Measurements from ENCODE around the gene FUT3. TPM values are rescaled to one million over a fixed set of nuclear protein-coding genes. Genes with fewer than 3 reads are reported as not detected.

The FUT3 gene
- total RNA-seq = under 1 TPM in 1 of 3 donors, not detected in 2; 0.10 TPM

DNA sequence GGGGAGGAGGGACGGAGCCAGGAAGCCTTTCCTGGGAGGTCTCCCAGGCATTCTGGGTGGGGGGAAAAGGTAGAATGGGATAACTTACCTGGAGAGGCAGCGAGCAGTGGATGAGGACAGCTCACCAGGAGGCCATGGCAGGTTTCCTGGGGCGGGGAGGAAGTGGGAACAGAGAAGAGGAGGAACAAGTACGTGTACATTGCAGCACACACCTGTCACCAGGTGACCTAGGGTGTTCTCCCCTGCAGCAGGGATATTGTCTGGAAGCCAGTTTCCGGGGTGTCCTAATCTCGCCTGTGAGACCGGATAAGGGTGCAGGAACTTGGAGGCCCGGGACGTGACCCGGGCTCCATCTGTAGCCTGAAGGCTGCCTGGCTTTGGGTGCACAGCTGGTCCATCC lies at the start of gene FUT3:
TSS of gene FUT3 (minus strand) at position 148 of the 400 bp plus-strand sequence.
- H3K4me1 Mint-ChIP-seq (ENCODE audit: low read depth) = no peaks in the 10 kb centered on the region
- H3K9me3 Mint-ChIP-seq = no peaks in the 10 kb centered on the region
- no peak within 1 kb of the TSS for H3K4me3 Mint-ChIP-seq
- no peak for ATAC-seq
- peaks cover 2% of the 10 kb centered on the region for H3K27me3 Mint-ChIP-seq (ENCODE audit: low read depth)
- H3K36me3 Mint-ChIP-seq (ENCODE audit: insufficient read depth) = no peaks in the 10 kb centered on the region
- no peak for DNase-seq

DNA sequence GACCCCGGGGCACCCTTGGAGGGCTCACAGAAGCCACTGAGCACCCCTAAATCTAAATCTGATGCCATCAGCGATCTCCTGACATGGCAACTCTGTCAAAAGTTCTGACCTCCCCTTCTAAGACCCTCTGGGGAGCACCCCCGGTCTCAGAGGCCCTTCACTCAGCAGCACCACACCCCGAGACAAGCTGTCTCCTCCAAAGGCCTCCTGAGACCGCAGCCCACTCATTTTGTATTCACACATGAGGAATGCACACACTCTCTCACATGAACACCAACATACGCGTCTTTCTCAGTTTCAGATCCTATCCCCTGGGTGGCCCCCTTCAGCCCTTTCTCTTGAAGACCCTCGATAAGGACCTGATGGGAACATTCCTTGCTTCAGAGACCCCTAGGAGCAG lies 49.7 kb upstream of the FUT3 start:
- DNase-seq (no peak), ATAC-seq (no peak)
- Mint-ChIP-seq H3K4me3 (peak overlapping the region; percentile 39), H3K9me3 (no peaks in the 10 kb centered on the region), H3K36me3 (ENCODE audit: insufficient read depth) (peaks cover 10% of the 10 kb centered on the region), H3K4me1 (ENCODE audit: low read depth) (peaks cover 20% of the 10 kb centered on the region), H3K27me3 (ENCODE audit: low read depth) (no peaks in the 10 kb centered on the region)

GRCh38 chr19:5899728-5900526 lies 48.7 kb upstream of the FUT3 start:
- DNase-seq = no peak
- Mint-ChIP-seq H3K27me3 (ENCODE audit: low read depth) (no peaks in the 10 kb centered on the region), H3K9me3 (no peaks in the 10 kb centered on the region), H3K4me3 (no peak overlapping the region), H3K36me3 (ENCODE audit: insufficient read depth) (peaks cover 12% of the 10 kb centered on the region), H3K4me1 (ENCODE audit: low read depth) (peaks cover 18% of the 10 kb centered on the region)
- ATAC-seq = no peak

- Mint-ChIP-seq H3K36me3 (ENCODE audit: insufficient read depth) (peaks cover 10% of the 10 kb centered on the region), H3K4me1 (ENCODE audit: low read depth) (peaks cover 15% of the 10 kb centered on the region), H3K4me3 (no peak overlapping the region), H3K27me3 (ENCODE audit: low read depth) (no peaks in the 10 kb centered on the region), H3K9me3 (no peaks in the 10 kb centered on the region)
- ATAC-seq (no peak), DNase-seq (no peak)
Observed at GRCh38 chr19:5897189-5897969, 46.1 kb upstream of the FUT3 start.

DNA sequence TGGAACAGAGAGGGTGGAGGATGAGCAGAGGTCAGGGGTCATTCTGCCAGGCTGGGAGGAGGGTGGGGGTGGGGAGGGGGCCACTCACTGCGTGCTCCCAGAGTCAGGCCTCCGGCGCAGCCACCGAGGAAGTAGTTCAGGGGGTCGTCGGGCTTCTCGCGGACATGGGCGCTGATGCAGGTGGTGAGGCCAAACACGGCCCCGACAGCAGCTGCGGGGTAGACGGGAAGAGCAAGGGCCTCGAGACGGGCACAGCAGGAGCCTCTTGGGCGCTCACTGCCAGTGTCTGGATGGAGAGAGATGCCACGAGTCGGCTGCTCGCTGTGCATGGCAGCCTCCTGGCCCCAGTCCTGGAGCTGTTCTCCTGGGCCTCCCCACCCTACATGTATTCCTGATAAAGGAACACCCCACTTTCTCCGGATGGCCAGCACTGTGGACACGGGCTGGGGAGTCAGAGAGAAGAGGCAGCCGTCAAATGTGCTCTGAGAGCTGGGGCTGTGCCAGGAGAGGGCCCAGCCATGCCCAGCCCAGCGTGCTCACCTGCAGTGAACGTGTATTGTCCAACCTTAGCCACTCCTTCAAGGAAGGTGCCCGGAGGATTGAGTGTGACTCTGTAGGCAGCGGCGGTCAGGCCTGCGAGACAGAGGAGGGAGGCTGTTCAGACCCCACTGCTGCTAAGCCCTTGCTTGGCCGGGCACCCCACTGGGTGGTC lies 45.3 kb upstream of the FUT3 start:
- no peak for DNase-seq
- no peaks in the 10 kb centered on the region for H3K9me3 Mint-ChIP-seq
- H3K4me3 Mint-ChIP-seq = no peak overlapping the region
- H3K4me1 Mint-ChIP-seq (ENCODE audit: low read depth) = peaks cover 15% of the 10 kb centered on the region
- ATAC-seq = no peak
- H3K36me3 Mint-ChIP-seq (ENCODE audit: insufficient read depth) = peaks cover 10% of the 10 kb centered on the region
- no peaks in the 10 kb centered on the region for H3K27me3 Mint-ChIP-seq (ENCODE audit: low read depth)

DNA sequence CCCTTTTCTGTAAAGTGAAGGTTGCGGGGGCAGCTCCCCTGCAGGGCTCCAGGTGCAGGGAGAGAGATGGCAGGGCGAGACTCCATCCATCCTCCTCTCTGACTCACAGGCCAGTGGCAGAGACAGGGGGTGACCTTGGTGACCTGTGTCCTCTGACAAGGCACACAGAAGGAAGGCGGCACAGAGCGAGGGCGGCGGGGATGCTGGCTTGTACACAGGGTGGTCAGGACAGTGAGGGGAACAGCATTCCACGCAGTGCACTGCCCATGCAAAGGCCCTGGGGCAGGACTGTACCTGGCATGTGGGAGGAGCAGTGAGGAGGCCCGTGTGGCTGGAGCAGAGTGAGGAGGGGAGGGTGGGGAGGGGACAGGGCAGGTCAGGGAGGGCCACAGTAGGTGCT lies 44.6 kb upstream of the FUT3 start:
- peaks cover 9% of the 10 kb centered on the region for H3K4me1 Mint-ChIP-seq (ENCODE audit: low read depth)
- peaks cover 8% of the 10 kb centered on the region for H3K36me3 Mint-ChIP-seq (ENCODE audit: insufficient read depth)
- no peak for ATAC-seq
- no peak overlapping the region for H3K4me3 Mint-ChIP-seq
- no peak for DNase-seq
- H3K9me3 Mint-ChIP-seq = no peaks in the 10 kb centered on the region
- no peaks in the 10 kb centered on the region for H3K27me3 Mint-ChIP-seq (ENCODE audit: low read depth)

DNA sequence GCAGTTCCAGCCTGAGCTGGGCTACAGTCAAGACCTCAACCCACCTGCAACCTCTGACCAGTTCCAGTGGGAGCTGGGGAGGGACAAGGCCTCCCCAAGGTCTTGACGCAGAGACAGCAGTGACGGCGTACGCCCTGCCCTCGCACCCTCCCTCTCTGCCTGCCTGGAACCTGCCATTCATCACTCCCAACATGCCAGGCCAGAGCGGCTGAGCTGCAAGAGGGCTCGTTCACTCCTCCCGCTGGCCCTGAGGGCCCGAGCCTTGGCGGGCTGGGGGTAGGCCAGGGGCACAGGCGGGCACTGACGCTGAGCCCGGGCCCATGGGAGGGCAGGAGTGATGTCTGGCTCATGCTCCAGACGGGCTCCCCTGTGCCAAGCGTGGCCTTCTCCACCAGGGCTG lies 44.2 kb upstream of the FUT3 start:
- Mint-ChIP-seq H3K4me3 (no peak overlapping the region), H3K4me1 (ENCODE audit: low read depth) (peaks cover 9% of the 10 kb centered on the region), H3K27me3 (ENCODE audit: low read depth) (no peaks in the 10 kb centered on the region), H3K9me3 (no peaks in the 10 kb centered on the region), H3K36me3 (ENCODE audit: insufficient read depth) (peaks cover 8% of the 10 kb centered on the region)
- DNase-seq (no peak), ATAC-seq (no peak)

DNA sequence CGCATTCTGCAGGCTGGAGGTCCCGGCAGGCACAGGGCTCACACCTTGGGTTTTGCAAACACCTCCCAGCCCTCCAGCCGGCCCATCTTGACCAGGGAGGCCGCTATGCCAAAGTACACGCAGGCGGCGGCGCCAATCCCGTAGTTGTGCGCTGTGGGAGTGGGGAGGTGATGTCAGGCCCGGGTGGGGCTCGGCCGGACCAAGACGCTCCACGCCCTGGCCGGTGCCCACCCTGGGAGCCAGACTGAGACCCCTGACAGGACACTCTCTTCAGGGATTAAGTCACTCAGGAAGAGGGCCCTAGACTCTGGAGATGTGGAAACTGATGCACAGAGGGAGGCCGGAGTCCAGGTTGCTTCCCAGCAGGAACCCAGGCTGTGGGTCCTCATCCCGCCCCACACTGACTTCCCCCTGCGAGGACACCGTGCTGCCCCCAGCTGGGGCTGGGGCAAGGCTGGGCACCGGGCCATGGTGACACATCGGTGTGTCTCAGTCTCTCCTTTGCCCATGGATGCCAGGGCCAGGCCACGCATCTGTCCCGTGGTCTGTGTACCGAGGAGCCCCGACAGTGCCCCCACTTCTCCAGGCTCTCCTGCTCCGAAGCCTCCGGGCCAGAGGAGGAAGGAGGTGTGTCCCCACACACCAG lies 43.6 kb upstream of the FUT3 start:
- Mint-ChIP-seq H3K4me3 (no peak overlapping the region), H3K36me3 (ENCODE audit: insufficient read depth) (peaks cover 2% of the 10 kb centered on the region), H3K27me3 (ENCODE audit: low read depth) (no peaks in the 10 kb centered on the region), H3K9me3 (no peaks in the 10 kb centered on the region), H3K4me1 (ENCODE audit: low read depth) (peaks cover 4% of the 10 kb centered on the region)
- ATAC-seq = no peak
- DNase-seq = no peak

DNA sequence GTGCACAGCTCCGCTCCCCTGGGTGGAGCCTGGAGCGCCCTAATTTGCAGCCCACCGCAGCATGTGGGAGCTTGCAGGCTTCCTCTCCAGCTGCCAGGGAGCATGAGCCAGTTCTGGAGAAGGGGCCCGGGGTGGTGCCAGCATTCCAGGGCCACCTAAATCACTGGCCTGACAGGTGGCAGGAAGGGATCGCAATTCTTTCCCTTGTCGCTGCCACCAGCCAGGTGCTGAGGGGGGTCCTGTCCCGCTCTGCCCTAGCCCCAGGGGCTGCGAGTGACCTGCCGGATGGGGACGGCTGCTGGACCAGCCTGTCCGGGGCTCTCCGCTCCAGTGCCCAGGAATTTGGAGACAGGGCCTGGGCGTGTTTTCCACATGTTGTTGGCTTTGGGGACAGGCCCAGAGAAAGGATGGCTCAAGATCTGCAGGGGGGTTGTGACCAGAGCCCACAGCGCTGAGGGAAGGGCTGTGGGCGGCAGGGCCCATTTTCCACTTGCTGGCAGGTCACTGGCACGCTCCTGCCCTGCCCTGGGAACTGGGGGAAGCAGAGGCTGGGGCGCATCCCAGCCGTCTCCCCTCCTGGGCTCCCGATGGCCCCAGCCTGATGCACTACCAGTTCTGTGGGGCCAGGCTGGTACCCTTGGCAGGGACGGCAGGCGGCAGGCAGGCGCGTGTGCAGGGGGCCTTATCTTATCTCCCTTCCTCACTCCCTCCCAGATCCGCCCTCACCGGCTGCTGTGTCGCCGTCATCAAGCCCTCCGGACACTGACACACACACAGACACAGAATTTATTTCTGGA lies 42.9 kb upstream of the FUT3 start:
- DNase-seq = no peak
- Mint-ChIP-seq H3K9me3 (no peaks in the 10 kb centered on the region), H3K36me3 (ENCODE audit: insufficient read depth) (peaks cover 2% of the 10 kb centered on the region), H3K4me3 (no peak overlapping the region), H3K27me3 (ENCODE audit: low read depth) (peaks cover 5% of the 10 kb centered on the region), H3K4me1 (ENCODE audit: low read depth) (peaks cover 4% of the 10 kb centered on the region)
- ATAC-seq = no peak

- Mint-ChIP-seq H3K27me3 (ENCODE audit: low read depth) (peaks cover 5% of the 10 kb centered on the region), H3K4me1 (ENCODE audit: low read depth) (peaks cover 4% of the 10 kb centered on the region), H3K36me3 (ENCODE audit: insufficient read depth) (peaks cover 2% of the 10 kb centered on the region), H3K4me3 (no peak overlapping the region), H3K9me3 (no peaks in the 10 kb centered on the region)
- ATAC-seq (no peak), DNase-seq (no peak)
Observed at GRCh38 chr19:5893296-5893903, 42.2 kb upstream of the FUT3 start.

DNA sequence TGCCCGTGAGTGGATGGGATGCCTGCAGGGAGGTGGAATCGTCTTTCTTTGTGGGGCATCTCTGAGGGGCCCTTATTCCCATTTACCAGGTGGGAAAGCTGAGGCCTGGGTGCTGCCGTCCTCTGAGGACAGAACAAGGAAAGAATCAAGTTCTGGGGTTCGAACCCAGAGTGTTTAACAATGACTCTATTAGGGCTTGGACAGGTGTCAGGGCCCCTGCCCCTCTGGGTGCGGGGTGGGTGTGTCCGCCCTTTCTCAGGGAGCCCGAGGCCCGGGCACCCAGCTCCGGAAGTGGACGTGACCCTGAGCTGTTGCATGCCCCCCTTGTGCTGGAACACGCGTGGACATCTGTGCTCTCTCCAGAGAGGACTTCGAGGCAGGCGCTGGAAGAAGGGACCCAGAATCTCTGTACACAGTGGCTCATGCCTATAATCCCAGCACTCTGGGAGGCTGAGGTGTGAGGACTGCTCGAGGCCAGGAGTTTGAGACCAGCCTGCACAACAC lies 41.6 kb upstream of the FUT3 start:
- Mint-ChIP-seq H3K4me1 (ENCODE audit: low read depth) (peaks cover 2% of the 10 kb centered on the region), H3K9me3 (no peaks in the 10 kb centered on the region), H3K27me3 (ENCODE audit: low read depth) (peaks cover 5% of the 10 kb centered on the region), H3K4me3 (no peak overlapping the region), H3K36me3 (ENCODE audit: insufficient read depth) (peaks cover 2% of the 10 kb centered on the region)
- DNase-seq (no peak), ATAC-seq (no peak)

GRCh38 chr19:5891938-5892771 lies 40.9 kb upstream of the FUT3 start:
- no peak overlapping the region for H3K4me3 Mint-ChIP-seq
- peaks cover 2% of the 10 kb centered on the region for H3K36me3 Mint-ChIP-seq (ENCODE audit: insufficient read depth)
- no peaks in the 10 kb centered on the region for H3K9me3 Mint-ChIP-seq
- DNase-seq (no peak), ATAC-seq (peak; percentile 47 to 51)
- peaks cover 5% of the 10 kb centered on the region for H3K27me3 Mint-ChIP-seq (ENCODE audit: low read depth)
- H3K4me1 Mint-ChIP-seq (ENCODE audit: low read depth) = peaks cover 2% of the 10 kb centered on the region
